ENCODE results near the gene MDC1.
"Not testable (repeated sequence)": the region's sequence is repeated elsewhere in the genome, so short reads cannot be mapped to it uniquely, and the experiment has no call there.

The MDC1 gene

GRCh38 chr6:30761791-30762429 is 44.8 kb upstream of the MDC1 start:
- DNase-seq (ENCODE audit: low spot score), result no peak
- in situ Hi-C loops (cut with MboI; ENCODE audit: low pct_unique_long_range_greater_than_20kb, low sequenced_read_pairs, unreplicated experiment), result no loop called here
- no peak for TF ChIP-seq CTCF (IDR thresholded peaks at IDR 0.05; ENCODE audit: extremely low read depth, insufficient read depth, missing control alignments)

GRCh38 chr6:30760549-30760948 is 43.5 kb upstream of the MDC1 start:
- DNase-seq (ENCODE audit: low spot score), result no peak
- no peak for TF ChIP-seq CTCF (IDR thresholded peaks at IDR 0.05; ENCODE audit: extremely low read depth, insufficient read depth, missing control alignments)
- in situ Hi-C loops (cut with MboI; ENCODE audit: low pct_unique_long_range_greater_than_20kb, low sequenced_read_pairs, unreplicated experiment), result no loop called here

GRCh38 chr6:30759575-30760239 is 42.6 kb upstream of the MDC1 start:
- in situ Hi-C loops (cut with MboI; ENCODE audit: low pct_unique_long_range_greater_than_20kb, low sequenced_read_pairs, unreplicated experiment), result no loop called here
- TF ChIP-seq CTCF (IDR thresholded peaks at IDR 0.05; ENCODE audit: extremely low read depth, insufficient read depth, missing control alignments), result no peak
- no peak for DNase-seq (ENCODE audit: low spot score)

DNA sequence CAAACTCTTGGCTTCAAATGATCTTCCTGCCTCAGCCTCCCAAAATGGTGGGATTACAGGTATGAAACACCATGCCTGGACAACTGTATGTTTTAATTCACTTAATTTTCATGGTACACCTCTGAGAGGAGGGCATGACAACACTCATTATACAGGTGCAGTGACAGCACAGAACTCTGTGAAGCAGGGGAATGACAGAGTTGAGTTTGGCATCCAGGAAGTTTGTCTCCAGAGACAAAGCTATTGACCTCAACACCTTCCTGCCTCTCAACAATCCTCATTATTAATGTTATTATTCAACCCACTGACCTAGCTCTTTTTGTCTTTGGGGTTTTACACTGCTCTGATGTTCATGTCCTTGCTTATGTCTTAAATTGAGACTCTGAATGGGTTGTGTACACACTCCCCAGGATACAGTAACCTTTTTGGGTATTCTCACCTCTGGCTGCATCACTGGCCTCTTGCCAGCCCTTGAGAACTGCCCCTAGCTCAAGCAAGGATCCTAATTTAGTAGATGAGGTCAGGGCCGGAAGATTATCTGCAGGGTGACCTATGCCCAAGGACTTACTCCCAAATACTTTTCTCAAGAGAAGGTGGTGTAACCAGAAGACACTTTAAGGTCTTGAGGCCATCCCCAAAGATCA is 40.3 kb upstream of the MDC1 start:
- no peak for TF ChIP-seq CTCF (IDR thresholded peaks at IDR 0.05; ENCODE audit: extremely low read depth, insufficient read depth, missing control alignments)
- in situ Hi-C loops (cut with MboI; ENCODE audit: low pct_unique_long_range_greater_than_20kb, low sequenced_read_pairs, unreplicated experiment), result no loop called here
- DNase-seq (ENCODE audit: low spot score), result no peak

DNA sequence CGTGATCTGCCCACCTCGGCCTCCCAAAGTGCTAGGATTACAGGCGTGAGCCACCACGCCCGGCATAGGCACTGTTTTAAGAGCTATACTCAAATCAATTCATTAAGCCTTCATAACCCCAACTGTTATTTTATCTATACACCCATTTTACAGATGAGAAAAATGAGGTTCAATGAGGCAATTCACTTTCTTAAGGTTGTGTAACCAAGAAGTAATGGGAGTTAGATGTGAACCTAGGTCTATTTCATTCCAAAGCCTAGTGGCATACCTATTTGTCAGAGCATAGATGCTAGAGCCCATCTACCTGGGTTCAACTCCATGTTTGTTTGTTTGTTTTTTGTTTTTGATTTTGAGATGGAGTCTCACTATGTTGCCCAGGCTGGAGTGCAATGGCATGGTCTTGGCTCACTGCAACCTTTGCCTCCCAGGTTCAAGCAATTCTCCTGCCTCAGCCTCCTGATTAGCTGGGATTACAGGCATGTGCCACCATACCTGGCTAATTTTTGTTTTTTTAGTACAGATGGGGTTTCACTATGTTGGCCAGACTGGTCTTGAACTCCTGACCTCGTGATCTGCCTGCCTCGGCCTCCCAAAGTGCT is 39.4 kb upstream of the MDC1 start:
- in situ Hi-C loops (cut with MboI; ENCODE audit: low pct_unique_long_range_greater_than_20kb, low sequenced_read_pairs, unreplicated experiment); DNase-seq (ENCODE audit: low spot score): not testable (repeated sequence)

GRCh38 chr6:30754631-30755030 is 37.5 kb upstream of the MDC1 start:
- no peak for TF ChIP-seq CTCF (IDR thresholded peaks at IDR 0.05; ENCODE audit: extremely low read depth, insufficient read depth, missing control alignments)
- DNase-seq (ENCODE audit: low spot score), result no peak
- in situ Hi-C loops (cut with MboI; ENCODE audit: low pct_unique_long_range_greater_than_20kb, low sequenced_read_pairs, unreplicated experiment), result no loop called here

Measured in GM13977 (cell line).